ENCODE data around the gene FAM107B. TPM values are rescaled to one million over a fixed set of nuclear protein-coding genes. Genes with fewer than 3 reads are reported as not detected.

FAM107B gene
- total RNA-seq, 2 experiments from 2014 or later = 114 to 121 TPM

GRCh38 chr10:14491811-14492210 is 282.9 kb downstream of the FAM107B start:
- no peak for ATAC-seq
- Mint-ChIP-seq H3K4me3 (no peak overlapping the region), H3K36me3 (ENCODE audit: low read depth) (no peaks in the 10 kb centered on the region), H3K27me3 (peaks cover 7% of the 10 kb centered on the region), H3K9me3 (no peaks in the 10 kb centered on the region), H3K27ac (no peak overlapping the region), H3K4me1 (ENCODE audit: low read depth) (no peaks in the 10 kb centered on the region)
- no peak for DNase-seq
- no peak for TF ChIP-seq CTCF (IDR thresholded peaks at IDR 0.05)
- intact Hi-C loops (cut with micrococcal nuclease) = no loop called here
- ChIA-PET POLR2A (interaction anchor here (1.7 kb wide), 1 partner anchor 51 kb away, joined by 5 read pairs; no protein-coding TSS in a partner anchor), CTCF (interaction anchor here (1.5 kb wide), 1 partner anchor 51 kb away, joined by 4 read pairs; no protein-coding TSS in a partner anchor)

GRCh38 chr10:14489522-14490177 is 285.0 kb downstream of the FAM107B start:
- no peaks in the 10 kb centered on the region for H3K4me1 Mint-ChIP-seq (ENCODE audit: low read depth)
- CTCF ChIA-PET = interaction anchor here (1.6 kb wide), 1 partner anchor 54 kb away, joined by 6 read pairs; no protein-coding TSS in a partner anchor

GRCh38 chr10:14487488-14487883 is 287.2 kb downstream of the FAM107B start:
- ATAC-seq (no peak), DNase-seq (no peak)
- peaks cover 25% of the 10 kb centered on the region for H3K27me3 Mint-ChIP-seq
- no peaks in the 10 kb centered on the region for H3K9me3 Mint-ChIP-seq
- no peaks in the 10 kb centered on the region for H3K36me3 Mint-ChIP-seq (ENCODE audit: low read depth)
- no peaks in the 10 kb centered on the region for H3K4me1 Mint-ChIP-seq (ENCODE audit: low read depth)
- no peak overlapping the region for H3K27ac Mint-ChIP-seq
- ChIA-PET POLR2A (interaction anchor here (0.6 to 0.9 kb wide), 3 partner anchors 15 to 902 kb away, joined by 3 to 4 read pairs (median 3); no protein-coding TSS in a partner anchor), CTCF (interaction anchor here (0.6 to 1.7 kb wide), 4 partner anchors 8 to 405 kb away, joined by 3 to 7 read pairs (median 4); no protein-coding TSS in a partner anchor)
- intact Hi-C loops (cut with micrococcal nuclease) = no loop called here
- no peak overlapping the region for H3K4me3 Mint-ChIP-seq
- TF ChIP-seq CTCF (IDR thresholded peaks at IDR 0.05) = no peak

More at GRCh38 chr10:14489522-14490177, 285.0 kb downstream of the FAM107B start:
- intact Hi-C loops (cut with micrococcal nuclease) = no loop called here
- POLR2A ChIA-PET = no interaction called here
- TF ChIP-seq CTCF (IDR thresholded peaks at IDR 0.05) = no peak
- ATAC-seq = no peak
- DNase-seq = no peak
- no peaks in the 10 kb centered on the region for H3K36me3 Mint-ChIP-seq (ENCODE audit: low read depth)
- H3K27me3 Mint-ChIP-seq = peaks cover 15% of the 10 kb centered on the region
- H3K4me3 Mint-ChIP-seq = no peak overlapping the region
- H3K9me3 Mint-ChIP-seq = no peaks in the 10 kb centered on the region
- H3K27ac Mint-ChIP-seq = no peak overlapping the region

- Mint-ChIP-seq H3K27ac (no peak overlapping the region), H3K9me3 (no peaks in the 10 kb centered on the region), H3K4me1 (ENCODE audit: low read depth) (no peaks in the 10 kb centered on the region), H3K36me3 (ENCODE audit: low read depth) (no peaks in the 10 kb centered on the region), H3K4me3 (no peak overlapping the region), H3K27me3 (peaks cover 25% of the 10 kb centered on the region)
- TF ChIP-seq CTCF (IDR thresholded peaks at IDR 0.05) = no peak
- intact Hi-C loops (cut with micrococcal nuclease) = no loop called here
- ChIA-PET POLR2A (interaction anchor here (0.6 kb wide), 2 partner anchors 16 to 902 kb away, joined by 3 read pairs; no protein-coding TSS in a partner anchor), CTCF (interaction anchor here (0.6 to 1.5 kb wide), 4 partner anchors 8 to 405 kb away, joined by 3 to 7 read pairs (median 3); no protein-coding TSS in a partner anchor)
- no peak for ATAC-seq
- DNase-seq = no peak
Measured at GRCh38 chr10:14486777-14487487, 287.8 kb downstream of the FAM107B start.

Measured in activated CD8-positive, alpha-beta T cell treated with anti-CD3 and anti-CD28 coated beads for 36 hours (primary cell).